ENCODE results near the gene LBP. TPM values are rescaled to one million over a fixed set of nuclear protein-coding genes. Genes with fewer than 3 reads are reported as not detected.

Gene LBP
- total RNA-seq, 1 donor = 1.8 TPM

DNA sequence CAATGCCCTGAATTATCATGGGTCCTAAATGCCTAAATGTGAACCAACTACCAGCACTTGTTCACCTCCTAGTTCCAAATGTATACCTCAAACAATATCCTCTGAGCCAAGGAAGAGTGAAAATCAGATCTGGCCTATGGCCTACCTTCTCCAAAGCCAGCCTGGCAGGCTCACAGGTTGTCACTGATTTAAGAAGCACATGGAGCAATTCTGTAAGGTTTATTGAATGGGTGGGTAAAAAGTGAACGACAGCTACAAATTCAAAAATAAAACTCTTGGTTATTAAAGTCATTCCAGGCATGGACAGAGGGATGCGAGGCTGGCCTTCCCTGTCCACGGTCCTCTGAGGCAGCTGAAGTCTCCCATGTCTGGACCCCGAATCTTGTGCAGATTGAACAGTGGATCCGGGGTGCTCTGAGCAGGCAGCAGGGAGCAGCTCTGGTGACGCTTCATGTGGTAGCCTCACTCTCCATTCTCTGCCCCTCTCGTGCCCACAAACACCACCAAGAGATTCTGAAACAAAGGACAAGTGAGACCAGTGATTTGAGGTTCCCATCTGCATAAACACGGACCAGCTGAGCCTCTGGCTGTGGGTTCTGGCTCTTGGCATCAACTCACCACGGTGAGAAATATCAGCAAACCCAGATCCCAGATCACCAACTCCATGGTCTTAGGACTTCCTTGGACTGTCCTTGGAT, 74.3 kb downstream of the LBP start:
- Histone ChIP-seq H3K27me3 (ENCODE audit: insufficient read depth, low read length) (no peaks in the 10 kb centered on the region), H3K9me3 (ENCODE audit: low read depth, low read length) (no peaks in the 10 kb centered on the region), H3K4me1 (ENCODE audit: insufficient read depth, low read length) (peaks cover 2% of the 10 kb centered on the region), H3K27ac (ENCODE audit: low read depth, low read length) (no peak overlapping the region), H3K79me2 (ENCODE audit: insufficient read depth, low read length) (peaks cover 42% of the 10 kb centered on the region), H3K36me3 (ENCODE audit: insufficient read depth, low read length) (peaks cover 79% of the 10 kb centered on the region), H3K4me3 (ENCODE audit: insufficient read depth, low read length) (no peak overlapping the region), H3K4me2 (ENCODE audit: insufficient read depth, low read length) (no peak overlapping the region), H4K20me1 (ENCODE audit: insufficient read depth, low read length) (peaks cover 56% of the 10 kb centered on the region), H2AFZ (ENCODE audit: low read length) (no peak overlapping the region)
- DNase-seq (ENCODE audit: insufficient read length, low spot score, missing footprints) = peak; percentile 48
- TF ChIP-seq, protein P1, sequence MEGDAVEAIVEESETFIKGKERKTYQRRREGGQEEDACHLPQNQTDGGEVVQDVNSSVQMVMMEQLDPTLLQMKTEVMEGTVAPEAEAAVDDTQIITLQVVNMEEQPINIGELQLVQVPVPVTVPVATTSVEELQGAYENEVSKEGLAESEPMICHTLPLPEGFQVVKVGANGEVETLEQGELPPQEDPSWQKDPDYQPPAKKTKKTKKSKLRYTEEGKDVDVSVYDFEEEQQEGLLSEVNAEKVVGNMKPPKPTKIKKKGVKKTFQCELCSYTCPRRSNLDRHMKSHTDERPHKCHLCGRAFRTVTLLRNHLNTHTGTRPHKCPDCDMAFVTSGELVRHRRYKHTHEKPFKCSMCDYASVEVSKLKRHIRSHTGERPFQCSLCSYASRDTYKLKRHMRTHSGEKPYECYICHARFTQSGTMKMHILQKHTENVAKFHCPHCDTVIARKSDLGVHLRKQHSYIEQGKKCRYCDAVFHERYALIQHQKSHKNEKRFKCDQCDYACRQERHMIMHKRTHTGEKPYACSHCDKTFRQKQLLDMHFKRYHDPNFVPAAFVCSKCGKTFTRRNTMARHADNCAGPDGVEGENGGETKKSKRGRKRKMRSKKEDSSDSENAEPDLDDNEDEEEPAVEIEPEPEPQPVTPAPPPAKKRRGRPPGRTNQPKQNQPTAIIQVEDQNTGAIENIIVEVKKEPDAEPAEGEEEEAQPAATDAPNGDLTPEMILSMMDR (IDR thresholded peaks at IDR 0.05; ENCODE audit: extremely low read depth, low read depth, low read length) = no peak

DNA sequence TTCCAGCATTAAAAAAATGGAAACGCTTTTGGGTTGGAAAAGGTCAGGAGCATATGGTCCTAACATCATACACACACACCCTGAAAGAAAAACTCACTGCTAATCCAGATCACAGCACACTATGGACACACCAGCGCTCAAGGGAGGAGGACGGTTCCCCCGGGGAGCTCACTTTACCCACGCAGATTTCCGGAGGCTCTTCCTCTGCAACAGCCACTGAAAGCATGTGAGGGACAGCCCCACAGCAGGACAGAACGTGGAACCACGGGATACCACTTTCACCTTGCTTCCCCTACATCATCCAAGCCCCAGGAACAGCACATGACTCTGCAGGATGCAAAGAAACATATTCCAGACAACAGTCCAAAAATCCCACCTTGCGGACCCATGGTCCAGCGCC, 75.6 kb downstream of the LBP start:
- Histone ChIP-seq H3K4me2 (ENCODE audit: insufficient read depth, low read length) (no peak overlapping the region), H2AFZ (ENCODE audit: low read length) (no peak overlapping the region), H3K36me3 (ENCODE audit: insufficient read depth, low read length) (peaks cover 84% of the 10 kb centered on the region), H3K4me1 (ENCODE audit: insufficient read depth, low read length) (peaks cover 16% of the 10 kb centered on the region), H3K27me3 (ENCODE audit: insufficient read depth, low read length) (no peaks in the 10 kb centered on the region), H3K79me2 (ENCODE audit: insufficient read depth, low read length) (peaks cover 52% of the 10 kb centered on the region), H4K20me1 (ENCODE audit: insufficient read depth, low read length) (peaks cover 70% of the 10 kb centered on the region), H3K27ac (ENCODE audit: low read depth, low read length) (no peak overlapping the region), H3K9me3 (ENCODE audit: low read depth, low read length) (no peaks in the 10 kb centered on the region), H3K4me3 (ENCODE audit: insufficient read depth, low read length) (no peak overlapping the region)
- DNase-seq (ENCODE audit: insufficient read length, low spot score, missing footprints) = no peak
- TF ChIP-seq, protein P1 (IDR thresholded peaks at IDR 0.05; ENCODE audit: extremely low read depth, low read depth, low read length) = no peak

GRCh38 chr20:38423541-38423940, 77.3 kb downstream of the LBP start:
- Histone ChIP-seq H3K4me2 (ENCODE audit: insufficient read depth, low read length) (no peak overlapping the region), H3K36me3 (ENCODE audit: insufficient read depth, low read length) (peaks cover 91% of the 10 kb centered on the region), H3K79me2 (ENCODE audit: insufficient read depth, low read length) (peaks cover 68% of the 10 kb centered on the region), H3K9me3 (ENCODE audit: low read depth, low read length) (no peaks in the 10 kb centered on the region), H3K4me3 (ENCODE audit: insufficient read depth, low read length) (no peak overlapping the region), H3K27ac (ENCODE audit: low read depth, low read length) (no peak overlapping the region), H3K27me3 (ENCODE audit: insufficient read depth, low read length) (no peaks in the 10 kb centered on the region), H2AFZ (ENCODE audit: low read length) (no peak overlapping the region), H4K20me1 (ENCODE audit: insufficient read depth, low read length) (peaks cover 84% of the 10 kb centered on the region), H3K4me1 (ENCODE audit: insufficient read depth, low read length) (peaks cover 25% of the 10 kb centered on the region)
- TF ChIP-seq, protein P1 (IDR thresholded peaks at IDR 0.05; ENCODE audit: extremely low read depth, low read depth, low read length) = no peak
- DNase-seq (ENCODE audit: insufficient read length, low spot score, missing footprints) = peak; percentile 17

GRCh38 chr20:38424401-38424800, 78.1 kb downstream of the LBP start:
- DNase-seq (ENCODE audit: insufficient read length, low spot score, missing footprints) = no peak
- Histone ChIP-seq H3K9me3 (ENCODE audit: low read depth, low read length) (no peaks in the 10 kb centered on the region), H4K20me1 (ENCODE audit: insufficient read depth, low read length) (peaks cover 88% of the 10 kb centered on the region), H3K4me1 (ENCODE audit: insufficient read depth, low read length) (peaks cover 25% of the 10 kb centered on the region), H3K36me3 (ENCODE audit: insufficient read depth, low read length) (peaks cover 91% of the 10 kb centered on the region), H2AFZ (ENCODE audit: low read length) (no peak overlapping the region), H3K79me2 (ENCODE audit: insufficient read depth, low read length) (peaks cover 76% of the 10 kb centered on the region), H3K4me2 (ENCODE audit: insufficient read depth, low read length) (no peak overlapping the region), H3K27ac (ENCODE audit: low read depth, low read length) (no peak overlapping the region), H3K27me3 (ENCODE audit: insufficient read depth, low read length) (no peaks in the 10 kb centered on the region), H3K4me3 (ENCODE audit: insufficient read depth, low read length) (no peak overlapping the region)
- TF ChIP-seq, protein P1 (IDR thresholded peaks at IDR 0.05; ENCODE audit: extremely low read depth, low read depth, low read length) = no peak

Measured in osteoblast (primary cell).